Neural crest cell (in vitro differentiated cells): ENCODE results near the gene OR10H5. TPM values are rescaled to one million over a fixed set of nuclear protein-coding genes. Genes with fewer than 3 reads are reported as not detected.
"Not testable (repeated sequence)": the region's sequence is repeated elsewhere in the genome, so short reads cannot be mapped to it uniquely, and the experiment has no call there.

Source experiments
- DNase-seq: peaks from one replicate; pipeline ENCODE4 v3.0.0; 2021; ENCODE audit warnings: low read depth, mixed read lengths, low spot score
- H3K27ac Mint-ChIP-seq: one replicate; pipeline ENCODE4 v1.8.0; 2021; ENCODE audit warnings: mild to moderate bottlenecking, mixed read lengths; ENCODE audit not compliant: unreplicated experiment
- H3K27me3 Mint-ChIP-seq: 2 replicates; pipeline ENCODE4 v1.8.0; 2021; ENCODE audit warnings: low read depth, mild to moderate bottlenecking, mixed read lengths
- H3K36me3 Mint-ChIP-seq: 2 replicates; pipeline ENCODE4 v1.8.0; 2021; ENCODE audit warnings: low read depth, mild to moderate bottlenecking, mixed read lengths
- H3K4me1 Mint-ChIP-seq: 2 replicates; pipeline ENCODE4 v1.8.0; 2021; ENCODE audit warnings: mixed read lengths
- H3K4me3 Mint-ChIP-seq: one replicate; pipeline ENCODE4 v1.8.0; 2021; ENCODE audit warnings: mild to moderate bottlenecking, mixed read lengths
- H3K9me3 Mint-ChIP-seq: 2 replicates; pipeline ENCODE4 v1.8.0; 2021; ENCODE audit warnings: mixed read lengths
- total RNA-seq: library from RNA; stranded (reverse); gene quantifications from 2 replicates; pipeline ENCODE4 v1.2.1, GENCODE V29; 2021
- TF ChIP-seq, protein P1 (sequence below): fragments of 200-600 bp; sonication (generic); conservative IDR thresholded peaks from 2 replicates; pipeline ENCODE4 v1.5.0; 2021; ENCODE audit warnings: antibody characterized with exemption, mild to moderate bottlenecking

OR10H5 gene
- total RNA-seq, 1 donor from 2014 or later: not detected

DNA sequence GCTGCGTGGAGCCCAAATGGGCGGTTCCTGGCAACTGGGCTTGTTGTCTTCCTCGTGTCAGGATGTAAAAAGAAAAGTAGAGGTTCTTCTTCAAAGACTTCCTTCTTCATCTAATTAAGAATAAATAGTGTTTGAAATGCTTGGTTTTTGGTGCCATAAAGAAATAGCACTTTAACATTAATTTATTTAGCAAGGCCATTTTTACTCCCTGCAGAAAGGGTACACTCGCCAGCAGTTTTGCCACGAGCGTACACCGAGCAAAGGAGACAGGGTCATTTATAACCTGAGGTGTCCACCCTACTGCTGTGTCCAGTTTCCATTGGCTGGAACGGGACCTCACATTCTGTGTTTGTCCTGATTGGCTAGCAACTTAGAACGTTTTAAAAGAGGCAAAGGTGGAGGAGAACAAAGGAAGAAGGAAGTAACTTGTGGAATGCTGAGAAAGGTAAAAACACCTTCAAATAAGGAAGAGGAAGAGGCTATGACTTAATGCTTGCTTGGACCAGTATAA, 49.8 kb downstream of the OR10H5 start:
- H3K27ac Mint-ChIP-seq: no peak overlapping the region
- H3K4me1 Mint-ChIP-seq: no peaks in the 10 kb centered on the region
- DNase-seq: no peak
- peaks cover 9% of the 10 kb centered on the region for H3K36me3 Mint-ChIP-seq
- TF ChIP-seq, protein P1, sequence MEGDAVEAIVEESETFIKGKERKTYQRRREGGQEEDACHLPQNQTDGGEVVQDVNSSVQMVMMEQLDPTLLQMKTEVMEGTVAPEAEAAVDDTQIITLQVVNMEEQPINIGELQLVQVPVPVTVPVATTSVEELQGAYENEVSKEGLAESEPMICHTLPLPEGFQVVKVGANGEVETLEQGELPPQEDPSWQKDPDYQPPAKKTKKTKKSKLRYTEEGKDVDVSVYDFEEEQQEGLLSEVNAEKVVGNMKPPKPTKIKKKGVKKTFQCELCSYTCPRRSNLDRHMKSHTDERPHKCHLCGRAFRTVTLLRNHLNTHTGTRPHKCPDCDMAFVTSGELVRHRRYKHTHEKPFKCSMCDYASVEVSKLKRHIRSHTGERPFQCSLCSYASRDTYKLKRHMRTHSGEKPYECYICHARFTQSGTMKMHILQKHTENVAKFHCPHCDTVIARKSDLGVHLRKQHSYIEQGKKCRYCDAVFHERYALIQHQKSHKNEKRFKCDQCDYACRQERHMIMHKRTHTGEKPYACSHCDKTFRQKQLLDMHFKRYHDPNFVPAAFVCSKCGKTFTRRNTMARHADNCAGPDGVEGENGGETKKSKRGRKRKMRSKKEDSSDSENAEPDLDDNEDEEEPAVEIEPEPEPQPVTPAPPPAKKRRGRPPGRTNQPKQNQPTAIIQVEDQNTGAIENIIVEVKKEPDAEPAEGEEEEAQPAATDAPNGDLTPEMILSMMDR: no peak
- H3K4me3 Mint-ChIP-seq: no peak overlapping the region
- H3K9me3 Mint-ChIP-seq: peaks cover 9% of the 10 kb centered on the region
- H3K27me3 Mint-ChIP-seq: no peaks in the 10 kb centered on the region

DNA sequence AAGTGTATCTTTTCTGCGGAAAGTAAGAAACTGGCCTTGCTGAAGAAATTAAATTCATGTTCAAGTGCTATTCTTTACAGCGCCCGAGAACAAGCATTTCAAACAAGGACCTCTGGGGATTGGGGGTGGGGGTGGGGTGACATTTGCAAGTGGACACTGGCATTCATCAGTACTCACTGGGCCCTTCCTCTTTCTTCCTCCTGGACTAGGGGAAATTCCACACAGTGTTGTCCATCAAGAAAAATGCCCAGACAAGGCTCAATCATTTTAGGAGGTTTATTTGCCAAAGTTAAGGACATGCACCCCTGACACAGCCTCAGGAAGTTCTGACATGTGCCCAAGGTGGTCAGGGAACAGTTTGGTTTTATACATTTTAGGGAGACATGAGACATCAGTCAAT, 50.9 kb downstream of the OR10H5 start:
- Mint-ChIP-seq H3K4me3 (no peak overlapping the region), H3K9me3 (peaks cover 13% of the 10 kb centered on the region), H3K27me3 (no peaks in the 10 kb centered on the region), H3K4me1 (no peaks in the 10 kb centered on the region), H3K27ac (no peak overlapping the region), H3K36me3 (peaks cover 11% of the 10 kb centered on the region)
- DNase-seq: no peak
- TF ChIP-seq, protein P1: no peak

DNA sequence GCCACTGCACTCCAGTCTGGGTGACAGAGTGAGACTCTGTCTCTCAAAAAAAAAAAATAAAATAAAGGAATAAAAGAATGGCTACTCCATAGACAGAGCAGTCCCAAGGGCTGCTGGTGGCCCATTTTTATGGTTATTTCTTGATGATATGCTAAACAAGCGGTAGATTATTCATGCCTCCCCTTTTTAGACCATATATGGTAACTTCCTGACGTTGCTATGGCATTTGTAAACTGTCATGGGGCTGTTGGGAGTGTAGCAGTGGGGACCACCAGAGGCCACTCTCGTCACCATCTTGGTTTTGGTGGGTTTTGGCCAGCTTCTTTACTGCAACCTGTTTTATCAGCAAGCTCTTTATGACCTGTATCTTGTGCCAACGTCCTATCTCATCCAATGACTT, 52.4 kb downstream of the OR10H5 start:
- peaks cover 22% of the 10 kb centered on the region for H3K9me3 Mint-ChIP-seq
- peaks cover 16% of the 10 kb centered on the region for H3K36me3 Mint-ChIP-seq
- not testable (repeated sequence) for H3K4me1 Mint-ChIP-seq, H3K4me3 Mint-ChIP-seq, DNase-seq, H3K27me3 Mint-ChIP-seq, H3K27ac Mint-ChIP-seq

DNA sequence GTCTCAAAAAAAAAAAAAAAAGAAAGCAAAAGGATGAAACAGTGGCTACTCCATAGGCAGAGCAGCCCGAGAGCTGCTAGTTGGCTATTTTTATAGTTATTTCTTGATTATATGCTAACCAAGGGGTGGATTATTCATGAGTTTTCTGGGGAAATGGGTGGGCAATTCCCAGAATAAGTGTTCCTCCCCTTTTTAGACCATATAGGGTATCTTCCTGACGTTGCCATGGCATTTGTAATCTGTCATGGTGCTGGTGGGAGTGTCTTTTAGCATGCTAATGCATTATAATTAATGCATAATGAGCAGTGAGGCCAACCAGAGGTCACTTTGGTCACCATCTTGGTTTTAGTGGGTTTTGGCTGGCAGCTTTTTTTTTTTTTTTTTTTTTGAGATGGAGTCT, 53.4 kb downstream of the OR10H5 start:
- peaks cover 20% of the 10 kb centered on the region for H3K9me3 Mint-ChIP-seq
- TF ChIP-seq, protein P1: no peak
- no peak overlapping the region for H3K4me3 Mint-ChIP-seq
- no peaks in the 10 kb centered on the region for H3K4me1 Mint-ChIP-seq
- H3K27ac Mint-ChIP-seq: no peak overlapping the region
- peaks cover 14% of the 10 kb centered on the region for H3K36me3 Mint-ChIP-seq
- H3K27me3 Mint-ChIP-seq: no peaks in the 10 kb centered on the region
- no peak for DNase-seq

DNA sequence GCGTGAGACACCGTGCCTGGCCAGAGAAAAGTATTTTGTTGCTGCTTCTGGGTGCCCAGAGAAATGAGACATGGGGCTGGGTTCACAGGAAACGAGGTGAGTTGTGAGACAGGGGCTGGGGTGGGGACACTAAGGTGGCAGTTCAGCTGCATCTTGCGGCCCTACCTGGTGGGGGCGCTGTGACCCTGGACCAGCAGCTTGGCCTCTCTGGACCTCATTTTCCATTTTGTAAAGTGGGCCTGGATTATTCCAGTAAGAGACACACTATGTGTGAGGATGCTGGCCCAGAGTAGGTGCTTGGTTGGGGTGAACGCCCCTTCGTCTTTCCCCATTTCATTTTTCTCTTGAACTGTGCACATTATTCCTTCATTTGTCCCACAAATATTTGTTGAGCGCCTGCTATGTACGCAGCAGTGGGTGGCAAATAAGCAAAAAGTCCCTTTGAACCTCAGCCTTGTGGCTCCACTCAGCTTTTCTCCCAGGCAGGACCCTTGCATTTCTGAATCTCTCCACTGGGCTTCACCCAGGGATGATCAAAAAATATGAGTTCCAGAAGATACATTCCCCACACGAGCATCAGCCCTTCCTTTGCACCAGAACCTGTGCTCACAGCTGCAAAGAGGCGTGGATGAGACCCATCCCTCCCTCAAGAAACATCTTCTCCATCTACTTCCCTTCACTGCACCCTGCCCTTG, 54.6 kb downstream of the OR10H5 start:
- Mint-ChIP-seq H3K27me3 (no peaks in the 10 kb centered on the region), H3K4me1 (no peaks in the 10 kb centered on the region), H3K36me3 (peaks cover 17% of the 10 kb centered on the region), H3K27ac (no peak overlapping the region), H3K9me3 (peaks cover 23% of the 10 kb centered on the region), H3K4me3 (no peak overlapping the region)
- DNase-seq: no peak
- TF ChIP-seq, protein P1: no peak

DNA sequence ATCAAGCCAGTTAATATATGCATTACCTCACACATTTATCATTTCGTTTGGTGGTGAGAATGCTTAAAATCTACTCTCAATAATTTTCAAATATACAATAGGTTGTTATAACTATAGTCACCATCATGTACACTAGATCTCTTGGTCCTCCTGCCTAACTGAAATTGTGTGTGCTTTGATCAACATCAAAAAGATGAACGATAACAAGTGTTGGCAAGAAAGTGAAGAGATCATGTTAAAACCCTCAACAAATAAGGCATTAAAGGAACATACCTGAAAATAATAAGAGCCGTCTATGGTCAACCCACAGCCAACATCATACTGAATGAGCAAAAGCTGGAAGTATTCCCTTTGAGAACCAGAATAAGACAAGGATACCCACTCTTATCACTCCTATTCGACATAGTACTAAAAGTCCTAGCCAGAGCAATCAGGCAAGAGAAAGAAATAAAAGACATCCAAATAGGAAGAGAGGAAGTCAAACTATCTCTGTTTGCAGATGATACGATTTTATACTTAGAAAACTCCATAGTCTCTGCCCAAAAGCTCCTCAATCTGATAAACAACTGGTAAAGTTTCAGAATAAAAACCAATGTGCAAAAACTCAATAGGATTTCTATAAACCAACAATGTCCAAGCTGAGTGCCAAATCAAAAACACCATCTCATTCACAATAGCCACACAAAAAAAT, 55.9 kb downstream of the OR10H5 start:
- Mint-ChIP-seq H3K27me3 (no peaks in the 10 kb centered on the region), H3K27ac (no peak overlapping the region), H3K36me3 (peaks cover 21% of the 10 kb centered on the region), H3K4me1 (no peaks in the 10 kb centered on the region), H3K9me3 (peaks cover 26% of the 10 kb centered on the region), H3K4me3 (no peak overlapping the region)
- no peak for DNase-seq
- TF ChIP-seq, protein P1: no peak

DNA sequence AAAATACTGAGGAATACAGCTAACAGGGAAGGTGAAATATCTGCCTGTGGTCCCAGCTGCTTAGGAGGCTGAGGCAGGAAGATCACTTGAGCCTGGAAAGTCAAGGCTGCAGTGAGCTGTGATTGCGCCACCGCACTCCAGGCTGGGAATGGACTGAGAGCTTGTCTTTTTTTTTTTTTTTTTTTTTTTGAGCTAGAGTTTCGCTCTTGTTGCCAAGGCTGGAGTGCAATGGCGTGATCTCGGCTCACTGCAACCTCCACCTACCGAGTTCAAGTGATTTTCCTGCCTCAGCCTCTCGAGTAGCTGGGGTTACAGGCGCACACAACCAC, 56.4 kb downstream of the OR10H5 start:
- H3K27me3 Mint-ChIP-seq, H3K4me3 Mint-ChIP-seq, H3K27ac Mint-ChIP-seq, H3K4me1 Mint-ChIP-seq, DNase-seq: not testable (repeated sequence)
- peaks cover 26% of the 10 kb centered on the region for H3K9me3 Mint-ChIP-seq
- H3K36me3 Mint-ChIP-seq: peaks cover 21% of the 10 kb centered on the region
